K562 (cell line): ENCODE results near the gene JADE2.

Experiments used
- JUND ChIP-seq, 2 experiments: IDR thresholded peaks; 2 replicates in 1 of 2; 3 replicates in 1 of 2; pipeline ENCODE4 v1.6.1; 2011; ENCODE audit warnings: borderline replicate concordance in 2 of 2, low read depth in 2 of 2, low read length in 2 of 2, improper control_type of control experiment in 1 of 2, missing biosample characterization in 1 of 2, missing genetic modification characterization in 1 of 2, missing genetic modification reagents in 1 of 2
- KDM4B ChIP-seq, 2 experiments: fragments of 450-650 bp in 1 of 2; sonication (generic) in 1 of 2; IDR thresholded peaks; 2 replicates each; pipeline ENCODE4 v1.6.1; 2016 to 2017; ENCODE audit warnings: borderline replicate concordance in 2 of 2, antibody characterized with exemption in 1 of 2, low read depth in 1 of 2, mild to moderate bottlenecking in 1 of 2
- POLR2AphosphoS5 ChIP-seq: IDR thresholded peaks from 2 replicates; pipeline ENCODE4 v1.6.1; 2011; ENCODE audit warnings: mild to moderate bottlenecking, low read depth, low read length, moderate library complexity; ENCODE audit not compliant: control insufficient read depth, insufficient read depth
- PURB ChIP-seq: sonication (generic); formaldehyde crosslinking; IDR thresholded peaks from 2 replicates; pipeline ENCODE4 v1.9.0; 2021; ENCODE audit warnings: low read depth, mild to moderate bottlenecking, missing genetic modification reagents
- TARDBP ChIP-seq: fragments of 450-650 bp; IDR thresholded peaks from 2 replicates; pipeline ENCODE4 v1.6.1; 2016
- ZBED1 ChIP-seq: IDR thresholded peaks from 2 replicates; pipeline ENCODE4 v1.6.1; 2014
- TF ChIP-seq, protein P1 (sequence below), 3 experiments: IDR thresholded peaks in 2 of 3; conservative IDR thresholded peaks in 1 of 3; 2 replicates each; pipeline ENCODE4 v1.5.1; 2011 to 2012; ENCODE audit warnings: low read length in 3 of 3, mild to moderate bottlenecking in 3 of 3, control low read depth in 2 of 3, improper control_type of control experiment in 1 of 3, inconsistent platforms in 1 of 3, low read depth in 1 of 3, mixed read lengths in 1 of 3, moderate library complexity in 1 of 3; ENCODE audit not compliant: insufficient read depth in 2 of 3

DNA sequence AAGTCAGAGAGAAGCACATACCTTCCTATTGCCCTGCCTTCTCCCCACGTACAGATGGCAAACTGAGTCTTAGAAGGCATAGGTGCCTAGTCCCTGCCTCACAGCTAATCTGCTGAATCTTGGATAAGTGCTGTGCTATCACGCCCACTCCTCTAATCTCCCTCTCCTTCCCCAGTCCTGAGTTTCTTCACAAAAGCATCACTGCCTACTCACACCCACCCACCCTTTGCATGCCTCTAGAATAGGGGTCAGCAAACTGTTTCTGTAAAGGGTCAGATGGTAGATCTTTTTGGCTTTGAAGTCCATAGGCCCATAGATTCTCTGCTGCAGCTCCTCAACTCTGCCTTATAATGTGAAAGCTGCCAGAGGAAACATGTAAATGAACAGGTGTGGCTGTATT, 23.2 kb upstream of the JADE2 start:
- TF ChIP-seq KDM4B (IDR thresholded peaks at IDR 0.05; ENCODE audit: borderline replicate concordance in 2 of 2, low read depth in 1 of 2) (no peak), ZBED1 (no peak), TARDBP (no peak), PURB (CRISPR knock-in tag) (no peak), POLR2AphosphoS5 (no peak), JUND (IDR thresholded peaks at IDR 0.05; ENCODE audit: borderline replicate concordance, low read depth, low read length) (no peak), JUND (tag; IDR thresholded peaks at IDR 0.05; ENCODE audit: borderline replicate concordance, low read depth, low read length) (no peak)
- TF ChIP-seq, protein P1, sequence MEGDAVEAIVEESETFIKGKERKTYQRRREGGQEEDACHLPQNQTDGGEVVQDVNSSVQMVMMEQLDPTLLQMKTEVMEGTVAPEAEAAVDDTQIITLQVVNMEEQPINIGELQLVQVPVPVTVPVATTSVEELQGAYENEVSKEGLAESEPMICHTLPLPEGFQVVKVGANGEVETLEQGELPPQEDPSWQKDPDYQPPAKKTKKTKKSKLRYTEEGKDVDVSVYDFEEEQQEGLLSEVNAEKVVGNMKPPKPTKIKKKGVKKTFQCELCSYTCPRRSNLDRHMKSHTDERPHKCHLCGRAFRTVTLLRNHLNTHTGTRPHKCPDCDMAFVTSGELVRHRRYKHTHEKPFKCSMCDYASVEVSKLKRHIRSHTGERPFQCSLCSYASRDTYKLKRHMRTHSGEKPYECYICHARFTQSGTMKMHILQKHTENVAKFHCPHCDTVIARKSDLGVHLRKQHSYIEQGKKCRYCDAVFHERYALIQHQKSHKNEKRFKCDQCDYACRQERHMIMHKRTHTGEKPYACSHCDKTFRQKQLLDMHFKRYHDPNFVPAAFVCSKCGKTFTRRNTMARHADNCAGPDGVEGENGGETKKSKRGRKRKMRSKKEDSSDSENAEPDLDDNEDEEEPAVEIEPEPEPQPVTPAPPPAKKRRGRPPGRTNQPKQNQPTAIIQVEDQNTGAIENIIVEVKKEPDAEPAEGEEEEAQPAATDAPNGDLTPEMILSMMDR (IDR thresholded peaks at IDR 0.05 in 2 of 3, conservative IDR thresholded peaks at IDR 0.05 in 1 of 3; ENCODE audit: insufficient read depth in 2 of 3, low read depth in 1 of 3, low read length in 3 of 3), result no peak
